GM23338 (cell line): Measurements from ENCODE around the gene AKR1C1. TPM values are rescaled to one million over a fixed set of nuclear protein-coding genes. Genes with fewer than 3 reads are reported as not detected.

ENCODE experiments used
- ATAC-seq: fragments of 200-7000 bp; cut with Tn5 transposase; 3 replicates; pipeline ENCODE4 v1.9.1; 2020
- DNase-seq: peaks from one replicate; pipeline ENCODE4 v3.0.0-alpha.2; 2015; ENCODE audit warnings: low spot score
- H2AFZ ChIP-seq: fragments of 200-600 bp; sonication (generic); 2 replicates; pipeline ENCODE4 v1.8.0; 2016; ENCODE audit warnings: antibody characterized with exemption, mild to moderate bottlenecking, moderate library complexity
- H3F3A ChIP-seq: fragments of 200-600 bp; sonication (generic); replicated peaks from 2 replicates; pipeline ENCODE4 v1.8.0; 2017; ENCODE audit warnings: antibody characterized with exemption, mixed run types, low read depth
- H3K27ac ChIP-seq: fragments of 200-600 bp; sonication (generic); 2 replicates; pipeline ENCODE4 v1.6.1; 2016; ENCODE audit warnings: low read depth
- H3K27me3 ChIP-seq: fragments of 200-600 bp; sonication (generic); 2 replicates; pipeline ENCODE4 v1.8.0; 2016; ENCODE audit warnings: mild to moderate bottlenecking, mixed run types, moderate library complexity; ENCODE audit not compliant: insufficient read depth
- H3K36me3 ChIP-seq: fragments of 200-600 bp; sonication (generic); 2 replicates; pipeline ENCODE4 v1.8.0; 2016; ENCODE audit warnings: mild to moderate bottlenecking; ENCODE audit not compliant: insufficient read depth
- H3K4me1 ChIP-seq: fragments of 200-600 bp; sonication (generic); 2 replicates; pipeline ENCODE4 v1.8.0; 2016; ENCODE audit warnings: mild to moderate bottlenecking, moderate library complexity; ENCODE audit not compliant: insufficient read depth
- H3K4me2 ChIP-seq: fragments of 200-600 bp; sonication (generic); 2 replicates; pipeline ENCODE4 v1.7.1; 2017; ENCODE audit warnings: mixed run types
- H3K4me3 ChIP-seq: fragments of 200-600 bp; sonication (generic); 2 replicates; pipeline ENCODE4 v1.6.1; 2016; ENCODE audit warnings: mixed run types
- H3K79me2 ChIP-seq: fragments of 200-600 bp; sonication (generic); replicated peaks from 2 replicates; pipeline ENCODE4 v1.8.0; 2017; ENCODE audit warnings: mild to moderate bottlenecking; ENCODE audit not compliant: insufficient read depth
- H3K9me2 ChIP-seq: fragments of 200-600 bp; sonication (generic); 2 replicates; pipeline ENCODE4 v1.8.0; 2017; ENCODE audit not compliant: insufficient read depth
- H4K20me1 ChIP-seq: fragments of 200-600 bp; sonication (generic); replicated peaks from 2 replicates; pipeline ENCODE4 v1.8.0; 2017; ENCODE audit warnings: mild to moderate bottlenecking; ENCODE audit not compliant: insufficient read depth
- H3K27ac Mint-ChIP-seq: 2 replicates; pipeline ENCODE4 v1.8.0; 2020; ENCODE audit warnings: inconsistent platforms, mild to moderate bottlenecking, moderate library complexity, mixed read lengths
- H3K27me3 Mint-ChIP-seq: 3 replicates; pipeline ENCODE4 v1.8.0; 2022; ENCODE audit warnings: low read depth, mild to moderate bottlenecking, moderate library complexity, mixed read lengths, inconsistent platforms; ENCODE audit not compliant: insufficient read depth, poor library complexity
- H3K36me3 Mint-ChIP-seq: 3 replicates; pipeline ENCODE4 v1.8.0; 2021; ENCODE audit warnings: low read depth, mild to moderate bottlenecking, inconsistent platforms, moderate library complexity, mixed read lengths
- H3K4me1 Mint-ChIP-seq: 3 replicates; pipeline ENCODE4 v1.8.0; 2020; ENCODE audit warnings: mild to moderate bottlenecking, inconsistent platforms, mixed read lengths
- H3K4me3 Mint-ChIP-seq: 3 replicates; pipeline ENCODE4 v1.8.0; 2021; ENCODE audit warnings: moderate library complexity, mild to moderate bottlenecking, inconsistent platforms, mixed read lengths
- H3K9me3 Mint-ChIP-seq: 3 replicates; pipeline ENCODE4 v1.8.0; 2020; ENCODE audit warnings: moderate library complexity, mild to moderate bottlenecking, inconsistent platforms, mixed read lengths
- CREB1 ChIP-seq: fragments of 250-450 bp; sonication (Bioruptor Pico); IDR thresholded peaks from 2 replicates; pipeline ENCODE4 v1.5.0; 2020; ENCODE audit warnings: low read depth, mild to moderate bottlenecking, moderate library complexity
- CTCF ChIP-seq, 2 experiments: fragments of 200-600 bp in 1 of 2; sonication (generic) in 1 of 2; conservative IDR thresholded peaks; 2 replicates each; pipeline versions ENCODE4 v1.5.1 to v1.6.1; 2016 to 2017; ENCODE audit warnings: antibody characterized with exemption in 2 of 2, low read depth in 2 of 2, mild to moderate bottlenecking in 2 of 2, moderate library complexity in 1 of 2
- EZH2 ChIP-seq: fragments of 200-600 bp; sonication (generic); IDR thresholded peaks from one replicate; pipeline ENCODE4 v1.8.0; 2017; ENCODE audit warnings: antibody characterized with exemption, mild to moderate bottlenecking, low read depth; ENCODE audit not compliant: unreplicated experiment
- EZH2phosphoT487 ChIP-seq: fragments of 200-600 bp; sonication (generic); IDR thresholded peaks from one replicate; pipeline ENCODE4 v1.8.1; 2018; ENCODE audit warnings: antibody characterized with exemption; ENCODE audit not compliant: unreplicated experiment
- JUNB ChIP-seq: IDR thresholded peaks from one replicate; pipeline ENCODE4 v1.6.1; 2016; ENCODE audit warnings: antibody characterized with exemption; ENCODE audit not compliant: unreplicated experiment
- NANOG ChIP-seq: IDR thresholded peaks from 2 replicates; pipeline ENCODE4 v1.6.1; 2016; ENCODE audit warnings: antibody characterized with exemption, borderline replicate concordance
- POLR2AphosphoS5 ChIP-seq: IDR thresholded peaks from 2 replicates; pipeline ENCODE4 v1.6.1; 2016; ENCODE audit warnings: antibody characterized with exemption, low read depth
- STAT1 ChIP-seq: IDR thresholded peaks from one replicate; pipeline ENCODE4 v1.6.1; 2016; ENCODE audit warnings: antibody characterized with exemption; ENCODE audit not compliant: unreplicated experiment
- ZNF114 ChIP-seq: fragments of 250-450 bp; sonication (Bioruptor Pico); IDR thresholded peaks from 2 replicates; pipeline ENCODE4 v1.5.0; 2020; ENCODE audit warnings: mild to moderate bottlenecking, moderate library complexity
- ZNF331 ChIP-seq: fragments of 250-450 bp; sonication (Bioruptor Pico); IDR thresholded peaks from 2 replicates; pipeline ENCODE4 v1.5.0; 2020; ENCODE audit warnings: low read depth, mild to moderate bottlenecking, moderate library complexity
- polyA plus RNA-seq: library from polyadenylated mRNA; unstranded; fragments of >200 nt; fragmentation: Nextera tagmentation; extraction: Ambion mirVana; gene quantifications from 2 replicates; pipeline ENCODE4 v1.2.1, GENCODE V29; 2016
- total RNA-seq: library from RNA; depleted of rRNA; stranded (reverse); fragments of >200 nt; shearing (Covaris generic); gene quantifications from 2 replicates; pipeline ENCODE4 v1.2.3, GENCODE V29; 2014
- TF ChIP-seq, protein P1 (sequence below): IDR thresholded peaks from 2 replicates; pipeline ENCODE4 v1.6.1; 2016; ENCODE audit warnings: antibody characterized with exemption
- TF ChIP-seq, protein P2 (sequence below): fragments of 250-450 bp; sonication (Bioruptor Pico); IDR thresholded peaks from 2 replicates; pipeline ENCODE4 v1.5.0; 2020; ENCODE audit warnings: mild to moderate bottlenecking, moderate library complexity
- TF ChIP-seq, protein P3 (sequence below): IDR thresholded peaks from one replicate; pipeline ENCODE4 v1.6.1; 2018; ENCODE audit warnings: antibody characterized with exemption; ENCODE audit not compliant: unreplicated experiment

AKR1C1 gene
- total and polyA plus RNA-seq, 2 experiments from 2014 or later: 2.6 to 5.1 TPM

DNA sequence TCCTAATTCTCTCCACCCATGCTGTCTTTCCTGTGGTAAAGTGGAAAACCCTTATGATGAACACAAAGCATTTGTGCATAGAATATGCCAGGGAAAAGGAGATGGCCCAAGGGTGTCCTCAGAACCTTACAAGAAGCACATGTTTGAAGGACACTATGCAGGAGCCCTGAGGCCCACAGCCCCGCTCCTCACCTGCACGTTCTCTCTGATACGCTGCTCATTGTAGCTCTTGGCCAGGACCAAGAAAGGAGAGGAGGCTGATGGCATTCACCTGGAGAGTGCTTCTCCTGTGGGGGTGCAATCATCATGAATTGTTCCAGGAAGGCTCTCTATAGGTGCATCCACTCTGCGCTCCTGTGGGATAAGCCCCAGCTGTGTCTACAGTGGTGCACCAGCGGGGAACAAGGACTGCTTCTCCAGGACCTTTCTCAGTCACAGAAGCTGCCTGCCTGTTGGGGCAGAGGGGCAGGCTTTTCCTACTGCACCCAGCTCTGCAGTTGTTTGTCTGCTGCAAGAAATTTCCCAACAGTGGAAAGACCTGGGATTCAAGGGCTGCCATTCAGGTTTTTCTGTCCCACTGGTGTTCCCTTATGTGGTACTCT is 20.5 kb downstream of the AKR1C1 start:
- Mint-ChIP-seq H3K36me3 (no peaks in the 10 kb centered on the region), H3K4me3 (no peak overlapping the region), H3K9me3 (0 out of 3 replicates have a peak, but pooled peaks cover 3% of the 10 kb centered on the region), H3K4me1 (peaks cover 15% of the 10 kb centered on the region), H3K27me3 (peaks cover 14% of the 10 kb centered on the region), H3K27ac (no peak overlapping the region)
- H3K4me1 ChIP-seq: peaks cover 8% of the 10 kb centered on the region; the same call in 1 of the 2 replicates
- no peaks in the 10 kb centered on the region for H3F3A ChIP-seq
- no peak for DNase-seq
- no peak overlapping the region for H2AFZ ChIP-seq
- TF ChIP-seq NANOG (no peak), ZNF114 (CRISPR knock-in tag) (no peak), EZH2phosphoT487 (no peak), CREB1 (CRISPR knock-in tag) (no peak), CTCF (conservative IDR thresholded peaks at IDR 0.05; ENCODE audit: low read depth in 2 of 2) (no peak), STAT1 (no peak), EZH2 (no peak), POLR2AphosphoS5 (no peak), JUNB (no peak), ZNF331 (CRISPR knock-in tag) (no peak)
- TF ChIP-seq, protein P1, sequence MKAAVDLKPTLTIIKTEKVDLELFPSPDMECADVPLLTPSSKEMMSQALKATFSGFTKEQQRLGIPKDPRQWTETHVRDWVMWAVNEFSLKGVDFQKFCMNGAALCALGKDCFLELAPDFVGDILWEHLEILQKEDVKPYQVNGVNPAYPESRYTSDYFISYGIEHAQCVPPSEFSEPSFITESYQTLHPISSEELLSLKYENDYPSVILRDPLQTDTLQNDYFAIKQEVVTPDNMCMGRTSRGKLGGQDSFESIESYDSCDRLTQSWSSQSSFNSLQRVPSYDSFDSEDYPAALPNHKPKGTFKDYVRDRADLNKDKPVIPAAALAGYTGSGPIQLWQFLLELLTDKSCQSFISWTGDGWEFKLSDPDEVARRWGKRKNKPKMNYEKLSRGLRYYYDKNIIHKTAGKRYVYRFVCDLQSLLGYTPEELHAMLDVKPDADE: no peak
- TF ChIP-seq, protein P2, sequence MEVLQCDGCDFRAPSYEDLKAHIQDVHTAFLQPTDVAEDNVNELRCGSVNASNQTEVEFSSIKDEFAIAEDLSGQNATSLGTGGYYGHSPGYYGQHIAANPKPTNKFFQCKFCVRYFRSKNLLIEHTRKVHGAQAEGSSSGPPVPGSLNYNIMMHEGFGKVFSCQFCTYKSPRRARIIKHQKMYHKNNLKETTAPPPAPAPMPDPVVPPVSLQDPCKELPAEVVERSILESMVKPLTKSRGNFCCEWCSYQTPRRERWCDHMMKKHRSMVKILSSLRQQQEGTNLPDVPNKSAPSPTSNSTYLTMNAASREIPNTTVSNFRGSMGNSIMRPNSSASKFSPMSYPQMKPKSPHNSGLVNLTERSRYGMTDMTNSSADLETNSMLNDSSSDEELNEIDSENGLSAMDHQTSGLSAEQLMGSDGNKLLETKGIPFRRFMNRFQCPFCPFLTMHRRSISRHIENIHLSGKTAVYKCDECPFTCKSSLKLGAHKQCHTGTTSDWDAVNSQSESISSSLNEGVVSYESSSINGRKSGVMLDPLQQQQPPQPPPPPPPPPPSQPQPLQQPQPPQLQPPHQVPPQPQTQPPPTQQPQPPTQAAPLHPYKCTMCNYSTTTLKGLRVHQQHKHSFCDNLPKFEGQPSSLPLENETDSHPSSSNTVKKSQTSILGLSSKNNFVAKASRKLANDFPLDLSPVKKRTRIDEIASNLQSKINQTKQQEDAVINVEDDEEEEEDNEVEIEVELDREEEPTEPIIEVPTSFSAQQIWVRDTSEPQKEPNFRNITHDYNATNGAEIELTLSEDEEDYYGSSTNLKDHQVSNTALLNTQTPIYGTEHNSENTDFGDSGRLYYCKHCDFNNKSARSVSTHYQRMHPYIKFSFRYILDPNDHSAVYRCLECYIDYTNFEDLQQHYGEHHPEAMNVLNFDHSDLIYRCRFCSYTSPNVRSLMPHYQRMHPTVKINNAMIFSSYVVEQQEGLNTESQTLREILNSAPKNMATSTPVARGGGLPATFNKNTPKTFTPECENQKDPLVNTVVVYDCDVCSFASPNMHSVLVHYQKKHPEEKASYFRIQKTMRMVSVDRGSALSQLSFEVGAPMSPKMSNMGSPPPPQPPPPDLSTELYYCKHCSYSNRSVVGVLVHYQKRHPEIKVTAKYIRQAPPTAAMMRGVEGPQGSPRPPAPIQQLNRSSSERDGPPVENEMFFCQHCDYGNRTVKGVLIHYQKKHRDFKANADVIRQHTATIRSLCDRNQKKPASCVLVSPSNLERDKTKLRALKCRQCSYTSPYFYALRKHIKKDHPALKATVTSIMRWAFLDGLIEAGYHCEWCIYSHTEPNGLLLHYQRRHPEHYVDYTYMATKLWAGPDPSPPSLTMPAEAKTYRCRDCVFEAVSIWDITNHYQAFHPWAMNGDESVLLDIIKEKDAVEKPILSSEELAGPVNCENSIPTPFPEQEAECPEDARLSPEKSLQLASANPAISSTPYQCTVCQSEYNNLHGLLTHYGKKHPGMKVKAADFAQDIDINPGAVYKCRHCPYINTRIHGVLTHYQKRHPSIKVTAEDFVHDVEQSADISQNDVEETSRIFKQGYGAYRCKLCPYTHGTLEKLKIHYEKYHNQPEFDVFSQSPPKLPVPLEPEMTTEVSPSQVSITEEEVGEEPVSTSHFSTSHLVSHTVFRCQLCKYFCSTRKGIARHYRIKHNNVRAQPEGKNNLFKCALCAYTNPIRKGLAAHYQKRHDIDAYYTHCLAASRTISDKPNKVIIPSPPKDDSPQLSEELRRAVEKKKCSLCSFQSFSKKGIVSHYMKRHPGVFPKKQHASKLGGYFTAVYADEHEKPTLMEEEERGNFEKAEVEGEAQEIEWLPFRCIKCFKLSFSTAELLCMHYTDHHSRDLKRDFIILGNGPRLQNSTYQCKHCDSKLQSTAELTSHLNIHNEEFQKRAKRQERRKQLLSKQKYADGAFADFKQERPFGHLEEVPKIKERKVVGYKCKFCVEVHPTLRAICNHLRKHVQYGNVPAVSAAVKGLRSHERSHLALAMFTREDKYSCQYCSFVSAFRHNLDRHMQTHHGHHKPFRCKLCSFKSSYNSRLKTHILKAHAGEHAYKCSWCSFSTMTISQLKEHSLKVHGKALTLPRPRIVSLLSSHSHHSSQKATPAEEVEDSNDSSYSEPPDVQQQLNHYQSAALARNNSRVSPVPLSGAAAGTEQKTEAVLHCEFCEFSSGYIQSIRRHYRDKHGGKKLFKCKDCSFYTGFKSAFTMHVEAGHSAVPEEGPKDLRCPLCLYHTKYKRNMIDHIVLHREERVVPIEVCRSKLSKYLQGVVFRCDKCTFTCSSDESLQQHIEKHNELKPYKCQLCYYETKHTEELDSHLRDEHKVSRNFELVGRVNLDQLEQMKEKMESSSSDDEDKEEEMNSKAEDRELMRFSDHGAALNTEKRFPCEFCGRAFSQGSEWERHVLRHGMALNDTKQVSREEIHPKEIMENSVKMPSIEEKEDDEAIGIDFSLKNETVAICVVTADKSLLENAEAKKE (CRISPR knock-in tag): no peak
- TF ChIP-seq, protein P3, sequence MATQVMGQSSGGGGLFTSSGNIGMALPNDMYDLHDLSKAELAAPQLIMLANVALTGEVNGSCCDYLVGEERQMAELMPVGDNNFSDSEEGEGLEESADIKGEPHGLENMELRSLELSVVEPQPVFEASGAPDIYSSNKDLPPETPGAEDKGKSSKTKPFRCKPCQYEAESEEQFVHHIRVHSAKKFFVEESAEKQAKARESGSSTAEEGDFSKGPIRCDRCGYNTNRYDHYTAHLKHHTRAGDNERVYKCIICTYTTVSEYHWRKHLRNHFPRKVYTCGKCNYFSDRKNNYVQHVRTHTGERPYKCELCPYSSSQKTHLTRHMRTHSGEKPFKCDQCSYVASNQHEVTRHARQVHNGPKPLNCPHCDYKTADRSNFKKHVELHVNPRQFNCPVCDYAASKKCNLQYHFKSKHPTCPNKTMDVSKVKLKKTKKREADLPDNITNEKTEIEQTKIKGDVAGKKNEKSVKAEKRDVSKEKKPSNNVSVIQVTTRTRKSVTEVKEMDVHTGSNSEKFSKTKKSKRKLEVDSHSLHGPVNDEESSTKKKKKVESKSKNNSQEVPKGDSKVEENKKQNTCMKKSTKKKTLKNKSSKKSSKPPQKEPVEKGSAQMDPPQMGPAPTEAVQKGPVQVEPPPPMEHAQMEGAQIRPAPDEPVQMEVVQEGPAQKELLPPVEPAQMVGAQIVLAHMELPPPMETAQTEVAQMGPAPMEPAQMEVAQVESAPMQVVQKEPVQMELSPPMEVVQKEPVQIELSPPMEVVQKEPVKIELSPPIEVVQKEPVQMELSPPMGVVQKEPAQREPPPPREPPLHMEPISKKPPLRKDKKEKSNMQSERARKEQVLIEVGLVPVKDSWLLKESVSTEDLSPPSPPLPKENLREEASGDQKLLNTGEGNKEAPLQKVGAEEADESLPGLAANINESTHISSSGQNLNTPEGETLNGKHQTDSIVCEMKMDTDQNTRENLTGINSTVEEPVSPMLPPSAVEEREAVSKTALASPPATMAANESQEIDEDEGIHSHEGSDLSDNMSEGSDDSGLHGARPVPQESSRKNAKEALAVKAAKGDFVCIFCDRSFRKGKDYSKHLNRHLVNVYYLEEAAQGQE: no peak
- H3K79me2 ChIP-seq: no peaks in the 10 kb centered on the region
- H3K9me2 ChIP-seq: no peaks in the 10 kb centered on the region
- H3K36me3 ChIP-seq: no peaks in the 10 kb centered on the region
- H3K27me3 ChIP-seq: no peaks in the 10 kb centered on the region
- no peak overlapping the region for H3K4me2 ChIP-seq
- H4K20me1 ChIP-seq: no peaks in the 10 kb centered on the region
- no peak overlapping the region for H3K27ac ChIP-seq
- no peak overlapping the region for H3K4me3 ChIP-seq
- no peak for ATAC-seq
